Measurements from ENCODE around the gene RANBP17.

The RANBP17 gene

GRCh38 chr5:171107669-171108068 lies 245.9 kb downstream of the RANBP17 start:
- H3K27me3 ChIP-seq (ENCODE audit: insufficient read depth, poor library complexity, severe bottlenecking) = no peaks in the 10 kb centered on the region
- H3K27ac ChIP-seq (ENCODE audit: poor library complexity, severe bottlenecking) = no peak overlapping the region
- ATAC-seq (ENCODE audit: low read depth) (no peak), DNase-seq (ENCODE audit: low spot score) (no peak)
- no peak overlapping the region for H3K4me3 ChIP-seq (ENCODE audit: severe bottlenecking)
- H3K4me1 ChIP-seq (ENCODE audit: insufficient read depth, poor library complexity, severe bottlenecking) = no peaks in the 10 kb centered on the region
- TF ChIP-seq CTCF (IDR thresholded peaks at IDR 0.05; ENCODE audit: poor library complexity, severe bottlenecking) = no peak
- H3K9me3 ChIP-seq (ENCODE audit: severe bottlenecking) = no peaks in the 10 kb centered on the region
- no peaks in the 10 kb centered on the region for H3K36me3 ChIP-seq (ENCODE audit: low read depth)

GRCh38 chr5:171115519-171115918 lies 253.7 kb downstream of the RANBP17 start:
- Histone ChIP-seq H3K4me3 (ENCODE audit: severe bottlenecking) (no peak overlapping the region), H3K27me3 (ENCODE audit: insufficient read depth, poor library complexity, severe bottlenecking) (no peaks in the 10 kb centered on the region), H3K27ac (ENCODE audit: poor library complexity, severe bottlenecking) (no peak overlapping the region), H3K9me3 (ENCODE audit: severe bottlenecking) (no peaks in the 10 kb centered on the region), H3K4me1 (ENCODE audit: insufficient read depth, poor library complexity, severe bottlenecking) (no peaks in the 10 kb centered on the region), H3K36me3 (ENCODE audit: low read depth) (no peaks in the 10 kb centered on the region)
- DNase-seq (ENCODE audit: low spot score) = no peak
- TF ChIP-seq CTCF (IDR thresholded peaks at IDR 0.05; ENCODE audit: poor library complexity, severe bottlenecking) = no peak
- no peak for ATAC-seq (ENCODE audit: low read depth)

- H3K4me1 ChIP-seq (ENCODE audit: insufficient read depth, poor library complexity, severe bottlenecking) = no peaks in the 10 kb centered on the region
- no peak overlapping the region for H3K27ac ChIP-seq (ENCODE audit: poor library complexity, severe bottlenecking)
- TF ChIP-seq CTCF (IDR thresholded peaks at IDR 0.05; ENCODE audit: poor library complexity, severe bottlenecking) = no peak
- no peaks in the 10 kb centered on the region for H3K36me3 ChIP-seq (ENCODE audit: low read depth)
- no peak overlapping the region for H3K4me3 ChIP-seq (ENCODE audit: severe bottlenecking)
- no peaks in the 10 kb centered on the region for H3K9me3 ChIP-seq (ENCODE audit: severe bottlenecking)
- H3K27me3 ChIP-seq (ENCODE audit: insufficient read depth, poor library complexity, severe bottlenecking) = no peaks in the 10 kb centered on the region
- ATAC-seq (ENCODE audit: low read depth) (no peak), DNase-seq (ENCODE audit: low spot score) (no peak)
Observed at GRCh38 chr5:171116719-171117118, 254.9 kb downstream of the RANBP17 start.

- DNase-seq (ENCODE audit: low spot score) (no peak), ATAC-seq (ENCODE audit: low read depth) (no peak)
- Histone ChIP-seq H3K27ac (ENCODE audit: poor library complexity, severe bottlenecking) (no peak overlapping the region), H3K27me3 (ENCODE audit: insufficient read depth, poor library complexity, severe bottlenecking) (no peaks in the 10 kb centered on the region), H3K4me3 (ENCODE audit: severe bottlenecking) (no peak overlapping the region), H3K9me3 (ENCODE audit: severe bottlenecking) (no peaks in the 10 kb centered on the region), H3K36me3 (ENCODE audit: low read depth) (no peaks in the 10 kb centered on the region), H3K4me1 (ENCODE audit: insufficient read depth, poor library complexity, severe bottlenecking) (no peaks in the 10 kb centered on the region)
- no peak for TF ChIP-seq CTCF (IDR thresholded peaks at IDR 0.05; ENCODE audit: poor library complexity, severe bottlenecking)
Observed at GRCh38 chr5:171120986-171121622, 259.3 kb downstream of the RANBP17 start.

- H3K27me3 ChIP-seq (ENCODE audit: insufficient read depth, poor library complexity, severe bottlenecking) = no peaks in the 10 kb centered on the region
- H3K9me3 ChIP-seq (ENCODE audit: severe bottlenecking) = no peaks in the 10 kb centered on the region
- H3K4me3 ChIP-seq (ENCODE audit: severe bottlenecking) = no peak overlapping the region
- no peaks in the 10 kb centered on the region for H3K4me1 ChIP-seq (ENCODE audit: insufficient read depth, poor library complexity, severe bottlenecking)
- DNase-seq (ENCODE audit: low spot score) = no peak
- no peak overlapping the region for H3K27ac ChIP-seq (ENCODE audit: poor library complexity, severe bottlenecking)
- no peak for ATAC-seq (ENCODE audit: low read depth)
- no peaks in the 10 kb centered on the region for H3K36me3 ChIP-seq (ENCODE audit: low read depth)
- no peak for TF ChIP-seq CTCF (IDR thresholded peaks at IDR 0.05; ENCODE audit: poor library complexity, severe bottlenecking)
Observed at GRCh38 chr5:171121638-171122037, 259.8 kb downstream of the RANBP17 start.

Measured in RWPE2 (cell line).